Measurements from ENCODE around the gene MEPE.

DNA sequence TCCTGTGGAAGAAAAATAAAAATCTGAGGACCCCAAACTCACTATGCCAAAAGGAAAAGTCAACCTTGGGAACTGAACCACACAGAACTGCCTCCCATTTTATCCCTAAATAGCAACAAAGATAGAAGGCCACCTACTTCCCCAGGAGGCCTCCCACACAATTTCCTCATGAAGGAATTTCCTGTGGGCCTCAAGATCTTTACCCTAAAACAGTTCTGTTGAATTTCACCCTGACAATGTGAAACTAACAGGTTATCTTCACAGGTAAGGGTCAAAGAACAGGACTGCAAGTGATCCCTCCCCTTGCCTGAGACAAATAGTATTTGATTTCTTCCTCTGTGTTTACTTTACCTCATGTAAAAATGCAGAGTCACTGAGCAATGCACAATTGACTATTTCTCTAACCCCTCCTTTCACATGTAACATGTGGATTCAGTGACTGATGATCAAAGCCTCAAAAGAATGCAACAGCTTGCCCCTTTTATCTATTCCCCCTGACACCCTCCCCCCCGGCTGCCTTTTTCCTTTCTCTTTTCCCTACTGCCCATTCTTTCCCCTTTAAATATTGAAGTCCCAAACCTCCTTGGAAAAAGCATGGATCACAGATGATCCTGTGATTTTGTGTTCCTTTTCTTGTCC, 33.3 kb downstream of the MEPE start:
- TF ChIP-seq, protein P1, sequence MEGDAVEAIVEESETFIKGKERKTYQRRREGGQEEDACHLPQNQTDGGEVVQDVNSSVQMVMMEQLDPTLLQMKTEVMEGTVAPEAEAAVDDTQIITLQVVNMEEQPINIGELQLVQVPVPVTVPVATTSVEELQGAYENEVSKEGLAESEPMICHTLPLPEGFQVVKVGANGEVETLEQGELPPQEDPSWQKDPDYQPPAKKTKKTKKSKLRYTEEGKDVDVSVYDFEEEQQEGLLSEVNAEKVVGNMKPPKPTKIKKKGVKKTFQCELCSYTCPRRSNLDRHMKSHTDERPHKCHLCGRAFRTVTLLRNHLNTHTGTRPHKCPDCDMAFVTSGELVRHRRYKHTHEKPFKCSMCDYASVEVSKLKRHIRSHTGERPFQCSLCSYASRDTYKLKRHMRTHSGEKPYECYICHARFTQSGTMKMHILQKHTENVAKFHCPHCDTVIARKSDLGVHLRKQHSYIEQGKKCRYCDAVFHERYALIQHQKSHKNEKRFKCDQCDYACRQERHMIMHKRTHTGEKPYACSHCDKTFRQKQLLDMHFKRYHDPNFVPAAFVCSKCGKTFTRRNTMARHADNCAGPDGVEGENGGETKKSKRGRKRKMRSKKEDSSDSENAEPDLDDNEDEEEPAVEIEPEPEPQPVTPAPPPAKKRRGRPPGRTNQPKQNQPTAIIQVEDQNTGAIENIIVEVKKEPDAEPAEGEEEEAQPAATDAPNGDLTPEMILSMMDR (IDR thresholded peaks at IDR 0.05): no peak
- TF ChIP-seq EP300 (IDR thresholded peaks at IDR 0.05; ENCODE audit: low read depth): no peak
